OCI-LY1 (cell line): ENCODE results near the gene OSBPL5.

Experiments
- H2AFZ ChIP-seq: fragments of 200-600 bp; sonication (generic), shearing (Covaris generic); 2 replicates; pipeline ENCODE4 v1.6.0; 2014; ENCODE audit warnings: antibody characterized with exemption, mild to moderate bottlenecking, low read length
- H3F3A ChIP-seq: fragments of 200-600 bp; sonication (generic), shearing (Covaris generic); 2 replicates; pipeline ENCODE4 v1.6.0; 2014; ENCODE audit warnings: mild to moderate bottlenecking, antibody characterized with exemption, low read length, moderate library complexity; ENCODE audit not compliant: insufficient read depth
- H3K27ac ChIP-seq: fragments of 200-600 bp; sonication (generic); 2 replicates; pipeline ENCODE4 v1.5.1; 2014; ENCODE audit warnings: low read length, mixed run types, mild to moderate bottlenecking, low read depth; ENCODE audit not compliant: poor library complexity, severe bottlenecking
- H3K27me3 ChIP-seq: fragments of 200-600 bp; sonication (generic); 2 replicates; pipeline ENCODE4 v1.6.0; 2014; ENCODE audit warnings: antibody characterized with exemption, mild to moderate bottlenecking, low read length, moderate library complexity; ENCODE audit not compliant: insufficient read depth
- H3K36me3 ChIP-seq: fragments of 200-600 bp; sonication (generic); 2 replicates; pipeline ENCODE4 v1.6.1; 2014; ENCODE audit warnings: mild to moderate bottlenecking, antibody characterized with exemption, low read length, moderate library complexity, mixed read lengths; ENCODE audit not compliant: insufficient read depth
- H3K4me1 ChIP-seq: fragments of 200-600 bp; sonication (generic); 2 replicates; pipeline ENCODE4 v1.5.1; 2014; ENCODE audit warnings: mild to moderate bottlenecking, low read length, moderate library complexity; ENCODE audit not compliant: insufficient read depth, severe bottlenecking
- H3K4me2 ChIP-seq: fragments of 200-600 bp; sonication (generic), shearing (Covaris generic); 2 replicates; pipeline ENCODE4 v1.6.1; 2014; ENCODE audit warnings: low read length
- H3K4me3 ChIP-seq: fragments of 200-600 bp; sonication (generic); 2 replicates; pipeline ENCODE4 v1.5.1; 2014; ENCODE audit warnings: low read length, low read depth, mild to moderate bottlenecking, mixed read lengths; ENCODE audit not compliant: poor library complexity, severe bottlenecking
- H3K79me2 ChIP-seq: fragments of 200-600 bp; shearing (Covaris generic); 2 replicates; pipeline ENCODE4 v1.6.1; 2016; ENCODE audit warnings: mixed run types, low read length, mixed read lengths; ENCODE audit not compliant: insufficient read depth
- H3K9ac ChIP-seq: fragments of 200-600 bp; sonication (generic), shearing (Covaris generic); 2 replicates; pipeline ENCODE4 v1.6.1; 2014; ENCODE audit warnings: mild to moderate bottlenecking, low read length, mixed read lengths
- H3K9me2 ChIP-seq: fragments of 200-600 bp; sonication (generic), shearing (Covaris generic); 2 replicates; pipeline ENCODE4 v1.6.1; 2014; ENCODE audit warnings: low read depth, mild to moderate bottlenecking, low read length, mixed read lengths
- H3K9me3 ChIP-seq: fragments of 200-600 bp; shearing (Covaris generic); 2 replicates; pipeline ENCODE4 v1.6.1; 2014; ENCODE audit warnings: low read length, mixed read lengths
- H4K20me1 ChIP-seq: fragments of 200-600 bp; sonication (generic), shearing (Covaris generic); 2 replicates; pipeline ENCODE4 v1.6.0; 2016; ENCODE audit warnings: mild to moderate bottlenecking, low read length; ENCODE audit not compliant: insufficient read depth
- EZH2 ChIP-seq: fragments of 200-600 bp; sonication (generic), shearing (Covaris generic); IDR thresholded peaks from 2 replicates; pipeline ENCODE4 v1.8.0; 2017; ENCODE audit warnings: borderline replicate concordance, mixed run types, mild to moderate bottlenecking, antibody characterized with exemption, low read length, moderate library complexity, mixed read lengths
- TF ChIP-seq, protein P1 (sequence below): fragments of 200-600 bp; sonication (generic), shearing (Covaris generic); IDR thresholded peaks from 2 replicates; pipeline ENCODE4 v1.5.1; 2017; ENCODE audit warnings: mild to moderate bottlenecking, antibody characterized with exemption, low read length, moderate library complexity, mixed read lengths

The OSBPL5 gene

DNA sequence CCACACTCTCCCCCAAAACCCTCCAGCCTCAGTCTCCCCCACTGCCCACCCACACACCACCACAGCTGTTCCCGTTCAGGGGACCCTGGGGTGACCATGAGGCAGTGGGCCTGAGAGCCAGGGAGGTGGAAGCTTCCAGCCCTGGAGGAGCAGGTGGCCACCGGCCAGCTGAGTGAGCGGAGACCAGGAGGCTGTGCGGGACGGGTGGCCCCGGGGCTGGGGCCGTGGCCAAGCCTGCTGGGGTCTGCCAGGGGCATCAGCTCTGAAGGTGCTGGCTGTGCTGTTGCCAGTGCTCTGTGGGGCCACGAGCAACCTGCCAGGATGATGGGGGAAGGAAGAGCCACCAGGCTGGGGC lies 26.0 kb downstream of the OSBPL5 start:
- TF ChIP-seq, protein P1, sequence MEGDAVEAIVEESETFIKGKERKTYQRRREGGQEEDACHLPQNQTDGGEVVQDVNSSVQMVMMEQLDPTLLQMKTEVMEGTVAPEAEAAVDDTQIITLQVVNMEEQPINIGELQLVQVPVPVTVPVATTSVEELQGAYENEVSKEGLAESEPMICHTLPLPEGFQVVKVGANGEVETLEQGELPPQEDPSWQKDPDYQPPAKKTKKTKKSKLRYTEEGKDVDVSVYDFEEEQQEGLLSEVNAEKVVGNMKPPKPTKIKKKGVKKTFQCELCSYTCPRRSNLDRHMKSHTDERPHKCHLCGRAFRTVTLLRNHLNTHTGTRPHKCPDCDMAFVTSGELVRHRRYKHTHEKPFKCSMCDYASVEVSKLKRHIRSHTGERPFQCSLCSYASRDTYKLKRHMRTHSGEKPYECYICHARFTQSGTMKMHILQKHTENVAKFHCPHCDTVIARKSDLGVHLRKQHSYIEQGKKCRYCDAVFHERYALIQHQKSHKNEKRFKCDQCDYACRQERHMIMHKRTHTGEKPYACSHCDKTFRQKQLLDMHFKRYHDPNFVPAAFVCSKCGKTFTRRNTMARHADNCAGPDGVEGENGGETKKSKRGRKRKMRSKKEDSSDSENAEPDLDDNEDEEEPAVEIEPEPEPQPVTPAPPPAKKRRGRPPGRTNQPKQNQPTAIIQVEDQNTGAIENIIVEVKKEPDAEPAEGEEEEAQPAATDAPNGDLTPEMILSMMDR: no peak
- no peak for TF ChIP-seq EZH2
- Histone ChIP-seq H3K9me3 (no peaks in the 10 kb centered on the region), H3F3A (no peaks in the 10 kb centered on the region), H3K9ac (no peak overlapping the region), H2AFZ (no peak overlapping the region), H3K36me3 (no peaks in the 10 kb centered on the region), H4K20me1 (no peaks in the 10 kb centered on the region), H3K27me3 (no peaks in the 10 kb centered on the region; the same call in 1 of the 2 replicates), H3K9me2 (no peaks in the 10 kb centered on the region), H3K4me1 (no peaks in the 10 kb centered on the region), H3K27ac (no peak overlapping the region), H3K79me2 (no peaks in the 10 kb centered on the region), H3K4me3 (no peak overlapping the region), H3K4me2 (no peak overlapping the region)

DNA sequence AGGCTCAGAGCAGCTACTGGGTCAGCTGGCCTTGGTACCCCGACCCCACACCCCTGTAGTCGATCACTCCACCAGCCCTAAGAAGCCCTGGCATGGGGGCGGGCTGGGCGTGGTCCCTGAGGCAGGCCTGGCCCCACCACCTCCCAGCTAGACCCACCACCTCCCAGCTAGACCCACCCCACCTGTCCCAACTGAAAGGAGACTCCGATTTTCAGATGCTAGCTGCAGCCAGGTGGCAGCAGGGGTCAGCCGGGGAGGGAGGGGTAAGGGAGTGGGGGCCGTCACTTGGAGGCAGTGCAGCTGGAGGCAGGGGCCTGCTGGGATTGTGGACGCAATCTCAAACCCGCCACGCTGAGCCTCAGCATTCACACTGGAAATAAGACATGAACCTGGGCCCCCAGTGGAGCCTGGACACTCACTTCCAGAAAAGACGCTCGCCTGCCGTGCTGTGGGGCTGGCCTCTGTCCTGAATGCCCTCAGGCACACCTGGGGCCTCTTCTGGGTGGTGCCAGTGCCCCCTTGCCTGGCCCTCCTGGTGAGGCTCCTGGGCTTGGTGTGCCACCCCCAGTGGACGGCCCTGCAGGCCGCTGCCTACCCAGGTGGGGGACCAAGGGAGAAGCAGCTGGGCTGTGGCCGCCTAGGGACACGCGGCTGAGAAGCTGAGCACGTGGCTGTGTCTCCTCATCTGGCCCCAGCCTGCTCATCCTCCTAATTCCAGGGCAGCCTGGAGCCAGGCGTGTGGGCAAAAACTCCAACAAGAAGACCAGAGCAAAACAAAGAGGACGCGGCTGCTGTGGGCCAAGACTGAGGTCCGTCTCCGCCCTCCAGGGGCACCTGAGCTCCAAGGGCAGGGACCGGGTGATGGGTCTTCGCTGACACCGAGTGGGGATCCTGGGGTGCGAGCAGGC lies 26.7 kb downstream of the OSBPL5 start:
- TF ChIP-seq EZH2: no peak
- TF ChIP-seq, protein P1: no peak
- Histone ChIP-seq H3K9me2 (no peaks in the 10 kb centered on the region), H3K27me3 (no peaks in the 10 kb centered on the region; the same call in 1 of the 2 replicates), H3K27ac (no peak overlapping the region), H3K4me2 (no peak overlapping the region), H3K4me3 (no peak overlapping the region), H3F3A (no peaks in the 10 kb centered on the region), H4K20me1 (no peaks in the 10 kb centered on the region), H3K9me3 (no peaks in the 10 kb centered on the region), H3K36me3 (no peaks in the 10 kb centered on the region), H2AFZ (no peak overlapping the region), H3K4me1 (no peaks in the 10 kb centered on the region), H3K9ac (no peak overlapping the region), H3K79me2 (no peaks in the 10 kb centered on the region)

DNA sequence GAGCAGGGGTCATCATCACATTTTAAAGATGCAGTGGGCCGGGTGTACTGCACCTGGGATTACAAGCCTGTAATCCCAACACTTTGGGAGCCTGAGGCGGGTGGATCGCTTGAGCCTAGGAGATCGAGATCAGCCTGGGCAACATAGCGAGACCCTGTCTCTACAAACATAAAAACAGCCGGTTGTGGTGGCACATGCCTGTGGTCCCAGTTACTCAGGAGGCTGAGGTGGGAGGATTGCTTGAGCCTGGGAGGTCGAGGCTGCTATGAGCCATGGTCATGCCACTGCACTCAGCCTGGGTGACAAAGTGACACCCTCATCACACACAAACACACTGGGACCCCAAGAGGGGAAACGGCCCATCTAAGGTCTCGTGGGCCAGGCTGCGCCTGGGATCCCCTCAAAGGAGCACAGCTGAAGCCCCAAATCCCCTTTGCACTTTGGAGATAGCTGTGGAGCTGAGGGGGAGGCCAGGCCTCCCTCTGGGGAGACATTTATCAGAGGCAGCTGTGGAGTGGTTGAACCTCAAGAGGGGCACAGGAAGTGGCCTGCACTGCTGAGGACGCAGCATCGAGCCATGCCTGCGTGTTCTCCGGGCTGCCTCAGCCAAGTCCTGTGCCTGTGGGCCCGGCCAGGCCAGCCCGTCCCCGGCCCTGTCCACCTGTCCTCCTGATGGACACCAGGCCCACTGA lies 27.5 kb downstream of the OSBPL5 start:
- Histone ChIP-seq H3K9me3 (no peaks in the 10 kb centered on the region), H3K4me2 (no peak overlapping the region), H3K27me3 (no peaks in the 10 kb centered on the region; the same call in 1 of the 2 replicates), H3K36me3 (no peaks in the 10 kb centered on the region), H3F3A (no peaks in the 10 kb centered on the region), H3K79me2 (no peaks in the 10 kb centered on the region), H2AFZ (no peak overlapping the region), H4K20me1 (no peaks in the 10 kb centered on the region), H3K9me2 (no peaks in the 10 kb centered on the region), H3K9ac (no peak overlapping the region), H3K4me1 (no peaks in the 10 kb centered on the region), H3K27ac (no peak overlapping the region), H3K4me3 (no peak overlapping the region)
- no peak for TF ChIP-seq EZH2
- TF ChIP-seq, protein P1: no peak
